HG03565 (cell line): ENCODE results near the gene ANKRD53.
"Not testable (repeated sequence)": the region's sequence is repeated elsewhere in the genome, so short reads cannot be mapped to it uniquely, and the experiment has no call there.

Experiments
- ATAC-seq: cut with Tn5 transposase; IDR thresholded peaks from one replicate; pipeline ENCODE4 v1.9.1; 2021; ENCODE audit warnings: mild to moderate bottlenecking, moderate library complexity; ENCODE audit not compliant: unreplicated experiment

ANKRD53 gene

GRCh38 chr2:71005271-71006202, 27.1 kb downstream of the ANKRD53 start:
- no peak for ATAC-seq

GRCh38 chr2:71006323-71006722, 27.9 kb downstream of the ANKRD53 start:
- no peak for ATAC-seq

- ATAC-seq, result no peak
These were observed 28.7 kb downstream of the ANKRD53 start for GRCh38 chr2:71006955-71007799.

- no peak for ATAC-seq
These were observed 29.9 kb downstream of the ANKRD53 start for GRCh38 chr2:71008342-71008741.

- not testable (repeated sequence) for ATAC-seq
These were observed 33.4 kb downstream of the ANKRD53 start for GRCh38 chr2:71011786-71012185.

GRCh38 chr2:71018625-71019024, 40.2 kb downstream of the ANKRD53 start:
- ATAC-seq, result no peak

GRCh38 chr2:71019989-71020388, 41.6 kb downstream of the ANKRD53 start:
- ATAC-seq, result not testable (repeated sequence)

GRCh38 chr2:71021394-71021793, 43.0 kb downstream of the ANKRD53 start:
- ATAC-seq, result not testable (repeated sequence)

- ATAC-seq, result not testable (repeated sequence)
These were observed 45.3 kb downstream of the ANKRD53 start for GRCh38 chr2:71023553-71024243.
